ENCODE results near the gene HEBP1. TPM values are rescaled to one million over a fixed set of nuclear protein-coding genes. Genes with fewer than 3 reads are reported as not detected.

HEBP1 gene
- total RNA-seq, 4 donors from 2014 or later = 68.5 to 196 (median 184) TPM

- Histone ChIP-seq H3K27ac (peak overlapping the region; percentile 85 to 98 (median 92)), H3K36me3 (no peaks in the 10 kb centered on the region), H3K4me3 (peak overlapping the region; percentile 65 to 93 (median 82)), H3K27me3 (no peaks in the 10 kb centered on the region), H3K4me1 (peaks cover 0 to 27% (median 3%) of the 10 kb centered on the region in 4 donors), H3K9me3 (no peaks in the 10 kb centered on the region)
- no peak for DNase-seq
- TF ChIP-seq POLR2A (IDR thresholded peaks at IDR 0.05) (no peak), CTCF (IDR thresholded peaks at IDR 0.05) (no peak)
These were observed 505 bp upstream of the HEBP1 start for GRCh38 chr12:13000616-13000924.

DNA sequence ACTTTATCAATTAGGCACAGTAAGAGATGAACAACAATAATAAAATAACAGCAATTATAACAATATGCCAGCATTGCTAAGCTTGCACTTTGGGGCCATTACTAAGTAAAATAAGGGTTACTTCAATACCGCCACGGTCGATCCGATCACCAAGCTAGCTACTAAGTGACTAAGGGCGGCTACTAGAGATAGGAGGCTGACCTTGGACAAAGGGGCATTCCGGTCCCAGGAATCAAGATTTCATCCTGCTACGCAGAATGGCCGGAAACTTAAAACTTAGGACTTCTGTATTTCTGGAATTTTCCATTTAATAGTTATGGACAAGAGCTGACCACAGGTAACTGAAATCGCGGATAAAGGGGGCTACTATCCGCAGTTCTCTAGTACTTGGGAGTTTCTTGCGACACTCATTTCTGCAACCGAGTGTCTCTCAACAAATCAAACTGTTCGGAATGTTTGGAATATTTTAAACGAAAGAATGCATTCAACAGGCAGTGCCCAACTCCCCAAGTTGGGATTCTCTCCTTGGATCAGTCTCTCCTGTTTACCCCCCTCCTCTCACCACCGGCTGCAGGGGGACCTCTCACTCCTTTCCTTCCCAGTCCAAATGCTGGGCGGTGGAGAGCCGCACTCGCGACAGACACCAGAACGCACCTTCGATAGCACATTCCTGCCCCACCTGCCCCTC, 650 bp downstream of the HEBP1 start:
- TF ChIP-seq POLR2A (IDR thresholded peaks at IDR 0.05) = no peak
- no peak for TF ChIP-seq CTCF (IDR thresholded peaks at IDR 0.05)
- Histone ChIP-seq H3K4me1 (peaks cover 0 to 31% (median 3%) of the 10 kb centered on the region in 4 donors), H3K4me3 (peak overlapping the region; percentile 65 to 93 (median 82)), H3K27me3 (no peaks in the 10 kb centered on the region), H3K27ac (peak overlapping the region; percentile 87 to 98 (median 93)), H3K36me3 (no peaks in the 10 kb centered on the region), H3K9me3 (no peaks in the 10 kb centered on the region)
- DNase-seq = peak in 2 of 3 donors; percentile 55 to 75

DNA sequence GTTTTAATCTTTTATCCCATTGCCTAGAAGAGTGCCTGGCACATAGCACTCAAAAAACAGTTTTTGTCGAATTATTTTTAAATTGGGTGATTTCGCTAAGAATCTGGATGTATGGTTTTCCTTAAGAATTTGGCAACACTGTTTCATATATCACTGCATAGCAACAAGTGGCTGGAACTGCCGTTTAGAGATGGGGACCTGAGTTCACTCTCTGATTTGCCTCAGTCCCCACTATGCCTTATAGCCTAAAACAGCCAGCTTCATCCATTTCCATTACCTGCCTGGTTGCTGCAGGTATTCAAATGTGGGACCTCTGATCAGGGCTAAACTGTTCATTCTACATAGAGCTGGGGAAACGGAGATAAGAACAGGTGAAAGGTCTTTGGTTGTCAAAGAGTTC, 1.8 kb downstream of the HEBP1 start:
- DNase-seq = no peak
- TF ChIP-seq POLR2A (IDR thresholded peaks at IDR 0.05) (no peak), CTCF (IDR thresholded peaks at IDR 0.05) (no peak)
- Histone ChIP-seq H3K9me3 (no peaks in the 10 kb centered on the region), H3K4me3 (peak overlapping the region in 2 of 4 donors; percentile 90 to 93), H3K27ac (peak overlapping the region in 1 of 4 donors; percentile 96), H3K27me3 (no peaks in the 10 kb centered on the region), H3K4me1 (peaks cover 0 to 39% (median 3%) of the 10 kb centered on the region in 4 donors), H3K36me3 (no peaks in the 10 kb centered on the region)

GRCh38 chr12:12997734-12998133, 2.3 kb downstream of the HEBP1 start:
- no peak for DNase-seq
- H3K27me3 ChIP-seq = no peaks in the 10 kb centered on the region
- H3K4me1 ChIP-seq = peaks cover 0 to 44% (median 3%) of the 10 kb centered on the region in 4 donors

DNA sequence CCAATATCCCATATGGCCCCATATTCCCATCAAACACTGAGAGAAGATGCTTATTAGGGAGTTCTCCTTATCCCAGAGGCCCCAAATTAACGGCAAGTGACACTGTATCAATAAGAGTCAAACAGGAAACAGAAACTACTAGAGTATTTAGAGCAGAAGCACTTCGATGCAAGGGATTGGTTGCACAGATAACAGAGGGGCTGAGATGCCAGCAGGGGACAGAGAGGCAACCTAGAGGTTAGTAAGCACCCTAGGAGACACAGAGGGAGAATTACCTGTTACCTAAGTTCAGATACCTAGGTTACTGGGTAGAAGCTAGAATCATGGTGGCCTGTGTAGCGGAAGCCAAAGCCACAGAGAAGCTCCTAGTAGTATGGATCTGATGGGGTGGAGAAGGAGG, 2.9 kb downstream of the HEBP1 start:
- peak overlapping the region in 2 of 4 donors; percentile 90 to 93 for H3K4me3 ChIP-seq

More at GRCh38 chr12:12997734-12998133, 2.3 kb downstream of the HEBP1 start:
- TF ChIP-seq POLR2A (IDR thresholded peaks at IDR 0.05) = no peak
- no peak for TF ChIP-seq CTCF (IDR thresholded peaks at IDR 0.05)
- no peaks in the 10 kb centered on the region for H3K36me3 ChIP-seq
- H3K27ac ChIP-seq = no peak overlapping the region
- H3K9me3 ChIP-seq = no peaks in the 10 kb centered on the region
- peak overlapping the region in 2 of 4 donors; percentile 90 to 93 for H3K4me3 ChIP-seq

More for the DNA sequence above, 2.9 kb downstream of the HEBP1 start:
- Histone ChIP-seq H3K4me1 (peaks cover 0 to 50% (median 3%) of the 10 kb centered on the region in 4 donors), H3K36me3 (no peaks in the 10 kb centered on the region), H3K27ac (no peak overlapping the region), H3K27me3 (no peaks in the 10 kb centered on the region), H3K9me3 (no peaks in the 10 kb centered on the region)
- TF ChIP-seq CTCF (IDR thresholded peaks at IDR 0.05) (no peak), POLR2A (IDR thresholded peaks at IDR 0.05) (no peak)
- no peak for DNase-seq

Data from Peyer's patch (tissue), 4 donors.